Amniotic stem cell (primary cell): Measurements from ENCODE around the gene POMGNT2.
A peak's percentile ranks its signal among the peaks of the same experiment; 100 is the strongest.

ENCODE experiments used
- DNase-seq: peaks from one replicate; lab custom pipeline; 2025; lab: John Stamatoyannopoulos, UW

The POMGNT2 gene

GRCh38 chr3:43105596-43106292, at the start of gene POMGNT2:
POMGNT2 (minus strand) TSS chr3:43106079; CDS start chr3:43081431, 24,648 bp downstream.
- peak; percentile 60 for DNase-seq

- no peak for DNase-seq
Measured at GRCh38 chr3:43154980-43155379, 49.1 kb upstream of the POMGNT2 start.

DNA sequence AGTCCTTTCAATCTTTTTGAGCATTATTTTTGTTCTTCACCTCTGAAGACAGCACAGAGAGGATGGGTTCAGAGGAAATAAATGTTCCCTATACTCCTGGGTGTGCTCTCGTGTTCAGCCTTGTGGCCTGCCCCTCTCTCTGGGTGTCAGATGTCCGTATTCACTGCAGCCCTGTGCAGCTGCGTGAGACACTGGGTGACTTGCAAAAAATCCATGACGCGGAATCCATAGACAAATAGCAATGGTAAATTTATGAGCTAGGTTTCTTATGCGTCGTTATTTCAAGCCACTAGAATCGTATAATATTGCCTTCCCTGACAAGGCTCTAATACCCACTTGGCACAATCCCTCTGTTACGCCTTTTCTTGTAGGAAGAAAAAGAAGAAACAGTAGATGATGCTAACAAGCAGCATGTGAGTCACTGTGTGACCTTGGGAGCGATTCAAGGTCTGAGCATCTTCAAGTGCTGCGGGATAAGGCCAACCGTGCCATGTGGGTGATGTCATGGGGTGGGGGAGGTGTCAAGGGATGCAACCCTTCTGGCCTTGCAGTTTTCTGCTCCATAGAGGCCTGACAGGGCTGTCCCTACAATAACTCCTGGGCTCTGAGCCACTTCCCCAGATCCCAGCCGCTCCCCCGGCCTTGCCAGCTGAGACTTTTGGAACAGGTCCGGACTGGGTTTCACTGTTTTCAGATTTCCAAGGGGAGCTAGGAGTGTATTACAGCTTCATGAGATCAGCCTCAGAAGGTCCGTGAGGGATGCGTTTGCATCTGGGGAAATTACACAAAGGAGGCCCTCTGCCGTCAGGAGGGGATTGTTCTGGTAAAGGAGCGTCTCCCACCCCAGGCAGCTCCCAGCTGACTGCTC, 47.6 kb upstream of the POMGNT2 start:
- DNase-seq, result no peak

GRCh38 chr3:43152649-43153048, 46.8 kb upstream of the POMGNT2 start:
- DNase-seq, result no peak

DNA sequence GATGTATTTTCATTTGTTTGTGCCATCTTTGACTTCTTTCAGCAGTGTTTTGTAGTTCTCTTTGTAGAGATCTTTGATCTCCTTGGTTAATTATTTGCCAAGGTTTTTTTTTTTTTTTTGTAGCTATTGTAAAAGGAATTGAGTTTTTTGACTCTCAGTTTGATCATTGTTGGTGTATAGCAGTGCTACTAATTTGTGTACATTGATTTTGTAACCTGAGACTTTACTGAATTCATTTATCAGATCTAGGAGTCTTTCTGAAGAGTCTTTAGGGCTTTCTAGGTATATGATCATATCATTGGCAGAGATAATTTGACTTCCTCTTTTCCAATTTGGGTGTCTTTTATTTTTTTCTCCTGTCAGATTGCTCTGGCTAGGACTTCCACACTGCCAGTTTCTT, 42.2 kb upstream of the POMGNT2 start:
- no peak for DNase-seq

- DNase-seq, result no peak
Measured at GRCh38 chr3:43146599-43146998, 40.7 kb upstream of the POMGNT2 start.

DNA sequence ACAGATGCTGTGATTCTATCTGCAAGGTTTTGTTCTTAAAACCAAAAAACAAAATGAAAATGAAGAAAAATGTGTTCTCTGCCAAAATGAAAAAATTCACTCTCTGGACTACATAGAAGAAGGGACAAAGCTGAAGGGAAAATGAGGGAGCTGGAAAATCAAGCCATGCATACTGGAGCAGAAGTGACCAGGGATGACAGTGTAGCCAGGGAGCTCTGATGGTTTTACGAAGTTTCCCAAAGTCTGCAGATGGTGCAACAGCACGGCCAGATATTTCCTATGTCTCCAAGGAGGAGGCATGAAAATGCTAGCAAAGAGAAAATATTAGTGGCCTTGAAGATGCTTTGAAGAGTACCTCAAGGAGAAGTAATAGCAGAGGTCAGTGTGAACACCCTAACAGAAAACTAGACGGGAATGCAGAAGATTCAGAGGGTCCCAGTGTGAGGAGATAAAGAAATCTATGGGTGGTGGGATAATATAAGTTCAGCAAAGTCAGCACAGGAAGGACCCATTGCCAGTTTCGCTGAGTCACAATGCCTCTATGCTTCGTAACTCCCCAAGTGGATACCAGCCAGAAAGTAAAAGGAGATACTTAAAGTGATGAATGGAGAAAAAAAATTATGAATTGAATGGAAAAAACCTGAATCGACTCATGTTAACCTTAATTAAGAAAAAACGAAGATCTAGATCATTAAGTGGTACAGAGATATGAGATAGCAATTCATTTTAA, 39.0 kb upstream of the POMGNT2 start:
- no peak for DNase-seq

GRCh38 chr3:43142472-43142871, 36.6 kb upstream of the POMGNT2 start:
- no peak for DNase-seq

DNA sequence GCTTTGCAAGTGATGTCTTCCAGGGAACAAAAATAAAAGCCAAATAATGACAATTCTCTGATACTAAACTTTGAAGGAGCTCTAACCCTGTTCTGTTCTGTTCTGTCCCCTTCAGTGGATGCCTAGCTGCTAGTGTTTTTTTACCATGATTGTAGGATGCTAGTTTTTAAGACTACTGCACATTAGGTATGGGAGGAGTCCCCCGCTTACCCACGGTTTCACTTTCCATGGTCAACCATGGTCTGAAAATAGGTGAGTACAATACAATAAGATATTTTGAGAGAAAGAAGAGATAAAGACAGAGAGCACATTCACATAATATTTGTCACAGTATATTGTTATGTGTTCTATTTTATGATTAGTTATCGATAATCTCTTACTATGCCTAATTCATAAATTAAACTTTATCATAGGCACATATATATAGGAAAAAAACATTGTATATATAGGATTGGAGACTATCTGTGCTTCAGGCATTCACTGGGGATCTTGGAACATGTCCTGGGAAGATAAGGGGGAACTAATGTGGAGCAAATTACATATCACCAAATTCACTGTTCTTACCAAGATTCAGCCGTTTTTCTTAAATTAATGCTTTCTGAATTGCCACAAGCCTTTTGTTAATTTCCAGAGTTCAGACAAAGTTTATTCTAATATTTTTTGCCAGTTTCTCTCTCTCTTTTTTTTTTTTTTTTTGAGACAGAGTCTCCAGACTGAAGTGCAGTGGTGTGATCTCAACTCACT, 32.8 kb upstream of the POMGNT2 start:
- DNase-seq, result no peak

DNA sequence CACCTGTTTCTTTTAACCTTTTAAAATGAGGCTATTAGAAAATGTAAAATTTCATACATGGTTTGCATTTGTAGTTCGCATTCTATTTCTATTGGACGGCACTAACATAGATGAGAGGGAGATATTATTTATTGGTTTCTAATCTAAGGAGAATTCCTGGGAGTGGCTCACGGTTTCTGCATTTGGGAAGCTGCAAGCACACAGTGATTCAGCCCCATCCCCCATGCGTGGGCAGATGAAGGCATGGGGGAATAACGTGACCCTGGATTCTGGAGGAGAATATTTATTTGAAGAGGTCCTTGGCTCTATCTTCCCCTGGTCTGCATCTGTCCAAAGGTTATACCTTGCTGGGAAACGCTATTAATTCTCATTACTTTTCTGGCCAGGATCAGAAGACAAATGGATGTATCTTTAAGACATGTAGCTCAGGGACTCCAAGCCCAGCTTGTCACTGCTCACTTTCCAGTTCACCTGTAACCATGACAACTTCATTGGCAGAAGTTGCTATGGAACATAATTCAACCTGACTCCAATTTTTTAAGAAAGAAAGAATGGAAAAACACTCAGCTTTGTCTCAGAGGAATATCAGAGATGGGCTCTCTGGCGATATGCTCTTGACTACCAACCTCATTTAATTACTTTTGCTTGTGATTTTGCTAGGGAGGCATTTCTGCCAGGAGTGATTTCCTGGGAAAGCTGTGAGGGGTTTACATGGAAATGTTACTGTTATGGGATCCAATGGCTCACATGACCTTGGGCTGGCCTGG, 27.2 kb upstream of the POMGNT2 start:
- DNase-seq, result no peak

DNA sequence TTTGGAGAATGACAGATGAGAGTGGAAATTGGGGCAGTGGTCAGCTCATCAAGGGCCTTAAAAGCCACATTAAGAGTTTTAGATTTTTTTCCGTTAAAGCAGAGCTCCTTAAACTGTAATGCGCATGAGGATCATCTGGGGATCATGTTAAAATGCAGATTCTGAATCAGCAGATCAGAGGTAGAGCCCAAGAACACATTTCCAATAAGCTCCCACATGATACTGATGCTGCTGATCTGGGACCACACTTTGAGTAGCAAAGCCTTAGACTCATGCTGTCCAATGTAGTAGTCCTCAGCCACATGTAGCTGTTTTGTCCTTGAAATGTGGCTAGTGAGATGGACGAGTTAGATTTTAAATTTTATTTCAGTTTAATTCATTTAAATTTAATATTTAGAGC, 26.3 kb upstream of the POMGNT2 start:
- DNase-seq, result no peak

DNA sequence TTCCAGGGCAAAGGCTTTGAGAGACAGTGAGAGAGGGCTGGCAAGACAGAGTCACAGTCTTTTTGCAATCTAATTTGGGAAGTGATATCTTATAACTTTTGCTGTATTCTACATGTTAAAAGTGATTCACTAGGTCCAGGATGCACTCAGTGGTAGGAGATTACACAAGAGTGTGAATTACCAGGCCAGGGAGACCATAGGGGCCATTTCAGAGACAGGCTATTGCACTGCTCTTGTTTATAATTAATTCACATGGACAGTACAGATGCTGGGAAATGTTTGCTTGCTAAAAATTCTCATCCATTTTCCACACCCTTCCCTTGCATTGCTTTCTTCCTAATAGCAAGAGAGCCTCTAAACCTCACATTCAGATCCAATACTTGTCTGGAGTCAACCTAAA, 22.6 kb upstream of the POMGNT2 start:
- DNase-seq, result no peak

DNA sequence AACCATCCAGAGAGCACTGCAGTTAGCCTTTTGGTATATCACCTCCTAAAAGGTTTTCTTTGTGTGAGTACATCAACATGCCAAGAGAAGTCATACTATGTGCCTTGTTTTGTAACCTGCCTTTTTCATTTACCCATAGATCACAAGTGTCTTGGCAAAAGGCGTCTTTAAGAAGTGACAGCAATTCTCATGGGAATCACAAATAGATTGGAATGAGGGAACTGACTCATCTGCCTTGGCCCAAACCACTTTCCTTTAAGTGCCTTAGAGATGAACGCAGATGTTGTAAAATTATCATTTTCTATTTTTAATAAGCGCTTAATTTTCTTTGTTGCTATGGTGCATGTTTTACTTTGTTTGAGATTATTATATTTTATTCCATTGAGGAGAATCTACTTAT, 20.7 kb upstream of the POMGNT2 start:
- DNase-seq, result no peak

- DNase-seq, result no peak
Measured at GRCh38 chr3:43123895-43124294, 18.0 kb upstream of the POMGNT2 start.

GRCh38 chr3:43120937-43121336, 15.1 kb upstream of the POMGNT2 start:
- DNase-seq, result no peak

DNA sequence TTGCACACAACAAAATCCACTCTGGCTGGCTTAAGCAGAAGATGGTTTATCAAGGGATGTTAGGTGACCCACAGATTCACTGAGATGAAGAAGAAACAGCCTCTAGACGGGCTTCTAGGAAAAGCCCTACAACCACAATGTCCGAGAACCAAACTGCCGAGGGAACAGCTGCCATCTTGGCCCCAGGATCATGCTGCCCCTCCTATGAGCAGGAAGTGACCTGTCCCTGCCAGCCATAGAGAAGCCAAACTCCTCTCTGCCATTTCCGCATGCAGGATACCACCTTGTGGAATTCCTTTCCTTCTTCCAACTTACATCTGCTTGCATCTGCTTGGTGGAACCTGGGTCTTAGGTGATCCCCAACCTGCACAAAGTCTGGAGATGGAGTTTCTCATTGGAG, 11.4 kb upstream of the POMGNT2 start:
- DNase-seq, result no peak

GRCh38 chr3:43113671-43114070, 7.8 kb upstream of the POMGNT2 start:
- DNase-seq, result no peak

DNA sequence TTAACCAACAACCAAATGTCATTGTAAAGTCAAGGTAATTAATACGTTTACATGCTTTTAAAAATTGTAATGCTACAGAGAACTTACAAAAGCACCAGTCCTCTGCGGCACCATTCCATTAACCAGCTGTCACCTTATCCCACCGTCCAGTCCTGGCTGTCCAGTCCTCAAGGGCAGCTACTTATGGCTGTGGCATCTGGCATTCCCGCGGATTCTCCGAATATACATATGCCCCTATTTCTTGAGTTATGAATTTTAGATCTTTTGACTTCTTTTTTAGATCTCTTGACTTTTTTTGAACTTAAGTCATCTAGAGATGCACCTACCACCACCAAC, 382 bp upstream of the POMGNT2 start:
- DNase-seq, result no peak

- DNase-seq, result no peak
Measured at GRCh38 chr3:43104660-43105595, 951 bp downstream of the POMGNT2 start.

GRCh38 chr3:43104039-43104438, 1.8 kb downstream of the POMGNT2 start:
- no peak for DNase-seq
